Measurements from ENCODE around the gene CNTN5. TPM values are rescaled to one million over a fixed set of nuclear protein-coding genes. Genes with fewer than 3 reads are reported as not detected.

The CNTN5 gene
- total and polyA plus RNA-seq, 10 of the 15 experiments (the other 5 are each of a cell fraction or from before 2014, with no cell fraction given): 0.01 TPM; not detected in 9

GRCh38 chr11:99199341-99199740 is 178.6 kb downstream of the CNTN5 start:
- DNase-seq (ENCODE audit: low read depth, low spot score): no peak
- no TSS peak for BruUV-seq (replicated peaks)
- H2AFZ ChIP-seq (ENCODE audit: control insufficient read depth, low read depth, low read length): no peak overlapping the region
- ChIA-PET CTCF (no interaction called here), POLR2A (no interaction called here), RAD21 (ENCODE audit: unreplicated experiment) (no interaction called here), SMC1A (ENCODE audit: uncharacterized antibody, unreplicated experiment) (interaction anchor here (1.6 kb wide), 1 partner anchor 13 kb away, joined by 4 read pairs; no protein-coding TSS in a partner anchor)
- H3K4me2 ChIP-seq (ENCODE audit: control insufficient read depth, insufficient read depth): no peak overlapping the region
- no peak for FAIRE-seq
- H3K4me1 ChIP-seq (ENCODE audit: control insufficient read depth, insufficient read depth, low read length): no peaks in the 10 kb centered on the region
- H3K36me3 ChIP-seq (ENCODE audit: control insufficient read depth in 2 of 2, insufficient read depth in 2 of 2, low read length in 1 of 2): no peaks in the 10 kb centered on the region
- in situ Hi-C loops (cut with MboI): no loop called here
- WGBS (ENCODE audit: insufficient coverage, insufficient replicate concordance, low lambda C conversion rate, missing lambda C conversion rate): 24% methylated on average over 3 of the region's 3 CpGs
- no peak overlapping the region for H3K4me3 ChIP-seq
- no peak overlapping the region for H3K27ac ChIP-seq (ENCODE audit: control insufficient read depth, insufficient read depth)
- H4K20me1 ChIP-seq (ENCODE audit: control insufficient read depth, insufficient read depth): no peaks in the 10 kb centered on the region
- no peak overlapping the region for H3K9ac ChIP-seq (ENCODE audit: control insufficient read depth, insufficient read depth, low read length)
- ATAC-seq: no peak
- H3K27me3 ChIP-seq (replicated peaks in 1 of 2; ENCODE audit: control insufficient read depth in 2 of 2, insufficient read depth in 2 of 2, low read length in 1 of 2): no peaks in the 10 kb centered on the region
- intact Hi-C loops (cut with micrococcal nuclease; ENCODE audit: unreplicated experiment): no loop called here
- H3K79me2 ChIP-seq (ENCODE audit: control insufficient read depth, insufficient read depth, low read length): no peaks in the 10 kb centered on the region
- no peaks in the 10 kb centered on the region for H3K9me3 ChIP-seq (replicated peaks; ENCODE audit: control insufficient read depth, insufficient read depth, low read length)
- no peak for TF ChIP-seq HSF1 (IDR thresholded peaks at IDR 0.05; ENCODE audit: low read depth, low read length)
- TF ChIP-seq ZNF592 (IDR thresholded peaks at IDR 0.05): no peak
- TF ChIP-seq JUNB (IDR thresholded peaks at IDR 0.05): no peak
- TF ChIP-seq, protein P1, sequence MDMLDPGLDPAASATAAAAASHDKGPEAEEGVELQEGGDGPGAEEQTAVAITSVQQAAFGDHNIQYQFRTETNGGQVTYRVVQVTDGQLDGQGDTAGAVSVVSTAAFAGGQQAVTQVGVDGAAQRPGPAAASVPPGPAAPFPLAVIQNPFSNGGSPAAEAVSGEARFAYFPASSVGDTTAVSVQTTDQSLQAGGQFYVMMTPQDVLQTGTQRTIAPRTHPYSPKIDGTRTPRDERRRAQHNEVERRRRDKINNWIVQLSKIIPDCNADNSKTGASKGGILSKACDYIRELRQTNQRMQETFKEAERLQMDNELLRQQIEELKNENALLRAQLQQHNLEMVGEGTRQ (IDR thresholded peaks at IDR 0.05; ENCODE audit: borderline replicate concordance, low read depth, low read length): no peak
- TF ChIP-seq SMAD5 (IDR thresholded peaks at IDR 0.05; ENCODE audit: low read depth): no peak
- no peak for TF ChIP-seq PRDM15 (CRISPR knock-in tag; IDR thresholded peaks at IDR 0.05)
- no peak for TF ChIP-seq KAT2A (conservative IDR thresholded peaks at IDR 0.05; ENCODE audit: control insufficient read depth, low read depth, low read length)
- no peak for TF ChIP-seq JUND (IDR thresholded peaks at IDR 0.05; ENCODE audit: low read depth, low read length)
- no peak for TF ChIP-seq ZNF274 (IDR thresholded peaks at IDR 0.05; ENCODE audit: insufficient read depth, insufficient read length)
